ENCODE data around the gene MED13.
A peak's percentile ranks its signal among the peaks of the same experiment; 100 is the strongest.
"Not testable (repeated sequence)": the region's sequence is repeated elsewhere in the genome, so short reads cannot be mapped to it uniquely, and the experiment has no call there.

Gene MED13

DNA sequence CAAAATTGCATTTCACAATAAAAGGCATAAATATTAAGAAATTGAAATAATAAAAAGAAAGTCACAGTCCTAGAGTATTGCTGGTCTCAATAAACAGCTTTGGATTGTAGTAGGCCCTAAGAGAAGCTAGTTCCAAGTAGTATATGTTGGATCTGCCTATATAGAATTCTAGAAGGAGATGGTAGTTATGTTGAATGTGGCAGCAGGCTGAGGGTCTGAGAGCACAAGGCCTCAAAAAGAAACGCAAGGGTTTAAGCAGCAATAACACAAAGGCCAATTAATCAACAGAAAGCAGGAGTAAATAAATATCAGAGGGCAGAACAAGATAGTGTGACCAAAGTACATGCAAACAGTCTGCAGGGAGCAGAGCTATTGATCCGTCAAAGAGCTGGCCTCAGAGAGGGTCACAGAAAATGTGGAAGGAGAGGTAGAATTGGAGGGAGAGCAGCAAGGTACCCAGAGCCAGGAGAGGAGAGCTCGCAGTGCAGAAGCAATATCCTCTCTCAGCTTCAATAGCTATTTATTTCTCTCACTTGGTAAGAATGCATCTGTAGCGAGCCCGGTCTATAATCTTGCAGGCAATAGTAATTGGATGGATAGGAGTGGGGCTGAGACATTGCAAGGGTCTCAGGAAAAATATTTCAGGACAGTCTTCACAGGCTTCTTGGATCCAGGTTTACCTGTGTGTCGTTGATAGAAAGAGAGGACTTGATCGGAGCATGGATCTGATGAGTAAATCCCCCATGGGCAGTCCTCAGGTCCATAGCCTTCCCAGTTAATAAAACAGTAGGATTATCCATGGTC lies 25.1 kb upstream of the MED13 start:
- DNase-seq (ENCODE audit: low read depth): no peak

DNA sequence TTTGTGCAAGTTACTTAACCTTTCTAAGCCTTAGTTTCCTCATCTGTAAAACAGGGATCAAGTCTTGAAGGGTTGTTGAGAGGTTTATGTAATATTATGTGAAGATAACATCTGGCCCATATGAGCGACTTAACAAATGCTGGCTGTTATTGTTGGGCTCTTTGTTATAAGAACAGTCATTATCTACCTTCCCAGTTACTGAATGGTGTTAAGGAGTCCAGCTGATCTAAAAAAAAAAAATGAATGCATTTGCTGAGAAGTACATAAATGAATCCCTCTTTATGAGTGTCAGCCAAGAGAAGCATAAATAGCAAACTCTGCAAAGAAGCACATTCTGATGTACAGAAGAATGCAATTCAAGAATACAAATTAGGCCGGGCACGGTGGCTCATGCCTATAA lies 24.3 kb upstream of the MED13 start:
- DNase-seq (ENCODE audit: low read depth): no peak

DNA sequence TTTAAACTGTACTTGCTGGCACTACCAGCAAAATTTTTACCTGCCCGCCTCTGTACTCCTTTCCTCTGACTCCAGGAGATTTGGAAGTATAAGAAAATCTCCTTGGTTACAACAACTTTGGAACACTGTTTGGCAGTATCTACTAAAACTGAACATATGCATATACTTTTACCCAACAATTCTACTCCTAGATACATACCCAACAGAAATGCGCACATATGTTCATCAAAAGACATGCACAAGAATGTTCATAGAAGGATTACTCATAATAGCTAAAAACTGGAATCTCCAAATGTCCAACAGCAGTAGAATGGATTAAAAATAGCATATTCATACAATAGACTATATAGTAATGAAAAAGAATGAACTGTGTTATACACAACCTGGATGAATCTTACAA lies 21.7 kb upstream of the MED13 start:
- no peak for DNase-seq (ENCODE audit: low read depth)

GRCh38 chr17:62085511-62086408 lies 20.7 kb upstream of the MED13 start:
- DNase-seq (ENCODE audit: low read depth): no peak

- DNase-seq (ENCODE audit: low read depth): no peak
These were observed 19.5 kb upstream of the MED13 start for GRCh38 chr17:62084585-62084984.

GRCh38 chr17:62083651-62084050 lies 18.6 kb upstream of the MED13 start:
- no peak for DNase-seq (ENCODE audit: low read depth)

- DNase-seq (ENCODE audit: low read depth): no peak
These were observed 15.6 kb upstream of the MED13 start for GRCh38 chr17:62080647-62081046.

- DNase-seq (ENCODE audit: low read depth): no peak
These were observed 12.9 kb upstream of the MED13 start for GRCh38 chr17:62078009-62078408.

GRCh38 chr17:62076864-62077788 lies 12.0 kb upstream of the MED13 start:
- DNase-seq (ENCODE audit: low read depth): no peak

DNA sequence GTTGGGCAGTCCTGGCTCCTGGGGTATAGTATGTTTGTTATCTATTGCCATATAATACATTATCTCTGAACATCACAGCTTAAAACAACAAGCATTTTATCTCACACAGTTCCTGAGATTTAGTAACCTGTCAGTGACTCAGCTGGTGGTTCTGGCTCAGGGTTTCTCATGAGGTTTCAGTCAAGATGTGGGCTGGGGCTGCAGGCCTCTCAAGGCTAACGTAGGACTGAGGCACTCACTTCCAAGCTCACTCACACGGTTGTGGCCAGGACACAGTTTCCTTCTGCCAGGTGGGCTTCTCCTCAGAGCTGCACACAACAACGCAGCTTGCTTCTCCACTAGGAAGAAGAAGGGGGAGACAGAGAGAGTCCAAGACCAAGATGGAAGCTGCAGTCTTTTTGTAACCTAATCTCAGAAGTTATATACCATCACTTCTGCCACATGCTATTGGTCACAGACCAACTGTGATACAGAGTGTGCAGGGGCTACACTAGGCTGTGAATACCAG lies 10.3 kb upstream of the MED13 start:
- DNase-seq (ENCODE audit: low read depth): no peak

GRCh38 chr17:62073993-62074392 lies 8.9 kb upstream of the MED13 start:
- DNase-seq (ENCODE audit: low read depth): no peak

GRCh38 chr17:62072855-62073254 lies 7.8 kb upstream of the MED13 start:
- DNase-seq (ENCODE audit: low read depth): not testable (repeated sequence)

DNA sequence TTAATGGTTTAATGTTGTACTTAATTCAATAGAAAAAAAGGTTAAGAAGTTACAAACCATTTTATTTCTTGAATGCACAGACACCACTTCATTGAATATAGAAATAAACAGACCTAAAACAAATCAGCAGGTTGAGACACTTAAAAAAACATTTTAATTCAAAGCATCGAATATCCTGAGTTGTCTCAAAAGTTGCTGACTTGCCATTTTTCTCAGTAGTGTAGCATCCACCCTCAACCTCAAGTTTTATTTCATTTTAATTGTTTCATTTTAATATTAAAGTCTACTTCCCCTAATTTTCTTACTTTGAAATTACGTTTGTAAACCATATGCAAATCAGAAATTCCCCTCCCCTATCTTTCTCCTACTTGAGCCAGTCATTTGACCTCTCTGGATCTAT lies 5.8 kb upstream of the MED13 start:
- no peak for DNase-seq (ENCODE audit: low read depth)

DNA sequence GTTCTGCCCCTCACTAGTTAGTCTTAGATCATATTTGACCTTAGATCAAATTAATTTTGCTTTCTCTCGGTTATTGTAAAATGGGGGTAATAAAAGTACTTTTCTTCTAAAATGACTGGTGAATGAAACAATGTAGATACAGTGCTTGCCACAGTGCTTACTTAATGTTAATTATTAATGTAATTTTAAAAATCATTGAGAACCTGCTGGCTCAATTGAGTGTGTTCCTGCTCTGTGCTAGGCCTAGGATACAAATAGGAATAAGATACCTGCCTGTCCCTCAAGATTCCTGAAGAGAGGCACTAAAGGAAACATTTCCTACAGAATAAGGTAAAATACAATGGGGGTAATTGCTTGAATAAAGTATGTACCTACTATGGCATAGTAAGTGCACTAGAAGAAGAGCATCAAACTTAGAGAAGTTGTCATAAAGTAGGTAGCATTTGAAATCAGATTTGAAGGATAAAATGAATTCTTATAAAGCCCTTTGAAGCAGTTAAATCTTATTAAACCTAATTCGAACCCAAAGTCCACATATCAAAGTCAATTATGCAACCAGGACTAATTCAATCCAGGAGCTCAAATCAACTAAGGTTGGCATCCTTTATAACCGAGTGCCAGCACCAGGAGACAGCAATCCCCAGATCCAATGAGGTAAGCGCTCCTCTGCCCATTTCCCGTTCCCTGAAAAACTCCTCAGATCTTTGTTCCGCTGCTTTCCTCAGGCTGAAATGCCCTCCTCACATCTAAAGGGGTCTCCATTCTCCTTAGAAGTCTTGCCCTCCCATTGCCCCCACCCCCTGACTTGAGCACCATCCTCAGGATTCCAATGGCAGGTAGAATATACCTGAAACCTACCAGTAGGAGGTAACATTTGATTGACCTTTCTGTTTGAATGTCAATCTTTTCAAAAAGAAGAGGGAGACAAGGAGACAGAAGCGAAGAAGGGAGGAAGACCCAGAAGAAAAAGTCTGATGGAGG lies 2.4 kb upstream of the MED13 start:
- DNase-seq (ENCODE audit: low read depth): no peak

GRCh38 chr17:62065611-62066468 lies 762 bp upstream of the MED13 start:
- peak; percentile 91 for DNase-seq (ENCODE audit: low read depth)

DNA sequence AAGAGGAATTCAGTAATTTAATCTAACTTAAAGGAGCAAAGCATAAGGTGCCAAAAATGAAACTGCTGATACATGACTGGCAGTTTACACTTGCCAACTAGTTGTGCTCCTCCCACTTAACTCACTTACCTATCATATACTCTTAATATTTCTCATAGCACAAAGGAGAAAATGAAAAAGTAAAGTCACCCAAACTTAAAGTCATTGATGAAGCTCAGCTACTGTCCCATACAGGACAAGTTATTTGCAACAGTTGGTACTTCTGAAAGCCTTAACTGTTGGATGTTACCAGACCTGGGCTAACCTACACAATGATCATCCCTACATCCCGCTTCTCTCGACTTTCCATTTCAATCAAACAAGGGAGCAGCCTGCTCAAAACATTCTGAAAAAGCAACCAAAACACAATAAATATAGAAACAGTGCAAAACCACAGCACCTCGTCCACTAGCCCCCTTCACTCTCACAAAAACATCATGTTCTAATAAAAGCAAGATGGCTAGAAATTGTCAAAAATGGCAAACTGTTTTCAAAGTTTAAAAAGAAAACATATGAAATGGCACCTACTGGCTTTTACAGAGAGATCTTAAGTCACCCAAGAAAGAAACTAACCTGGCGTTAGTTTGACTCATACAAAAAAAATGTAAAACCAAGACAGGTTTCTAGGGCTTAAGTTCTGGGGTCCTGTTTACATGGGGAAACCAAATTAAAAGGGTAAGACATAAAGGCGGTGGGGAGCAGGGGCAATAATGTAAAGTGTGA lies 868 bp downstream of the MED13 start:
- DNase-seq (ENCODE audit: low read depth): no peak

DNA sequence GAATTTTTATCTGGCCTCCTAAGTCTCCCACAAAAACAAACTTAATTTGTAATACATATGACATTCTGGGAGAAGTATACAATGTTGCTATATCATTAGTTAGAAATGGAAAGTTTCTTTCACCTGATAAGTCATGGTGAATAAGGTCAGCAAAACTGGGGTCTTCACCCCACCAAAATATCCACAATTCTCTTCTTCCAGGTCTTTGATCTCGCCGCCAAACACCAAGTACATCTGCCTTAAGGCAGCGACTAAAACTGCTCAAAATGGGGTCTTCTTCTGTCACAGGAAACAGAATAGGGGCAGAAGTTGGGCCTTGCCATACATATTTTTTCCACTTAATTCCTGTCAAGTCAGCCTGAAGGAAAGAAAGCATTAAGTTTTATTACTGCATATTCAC lies 2.1 kb downstream of the MED13 start:
- no peak for DNase-seq (ENCODE audit: low read depth)

DNA sequence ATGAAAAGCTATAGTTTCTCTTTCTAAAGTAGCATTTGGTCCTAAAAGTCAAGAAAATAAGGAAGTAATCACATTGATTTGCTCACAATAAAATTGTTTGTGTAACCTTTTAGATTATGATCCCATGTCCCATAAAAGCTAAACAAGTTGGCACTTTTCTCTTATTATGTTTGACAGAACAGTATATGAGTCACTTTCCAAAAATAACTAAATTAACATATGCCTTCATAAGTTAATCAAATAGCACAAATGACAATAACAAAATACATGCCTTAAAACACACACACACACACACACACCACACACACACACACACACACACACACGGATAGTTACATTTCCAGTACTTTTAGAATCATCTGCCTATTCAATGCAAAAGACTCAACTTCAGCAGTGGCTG lies 2.8 kb downstream of the MED13 start:
- DNase-seq (ENCODE audit: low read depth): no peak

- no peak for DNase-seq (ENCODE audit: low read depth)
These were observed 5.7 kb downstream of the MED13 start for GRCh38 chr17:62059414-62059813.

Measured in CMK (cell line).